GM19351 (cell line): ENCODE data around the gene CA9.
A peak's percentile ranks its signal among the peaks of the same experiment; 100 is the strongest.
"Not testable (repeated sequence)": the region's sequence is repeated elsewhere in the genome, so short reads cannot be mapped to it uniquely, and the experiment has no call there.

Source experiments
- ATAC-seq: cut with Tn5 transposase; IDR thresholded peaks from one replicate; pipeline ENCODE4 v1.9.1; 2021; ENCODE audit warnings: mild to moderate bottlenecking, moderate library complexity; ENCODE audit not compliant: unreplicated experiment

CA9 gene

DNA sequence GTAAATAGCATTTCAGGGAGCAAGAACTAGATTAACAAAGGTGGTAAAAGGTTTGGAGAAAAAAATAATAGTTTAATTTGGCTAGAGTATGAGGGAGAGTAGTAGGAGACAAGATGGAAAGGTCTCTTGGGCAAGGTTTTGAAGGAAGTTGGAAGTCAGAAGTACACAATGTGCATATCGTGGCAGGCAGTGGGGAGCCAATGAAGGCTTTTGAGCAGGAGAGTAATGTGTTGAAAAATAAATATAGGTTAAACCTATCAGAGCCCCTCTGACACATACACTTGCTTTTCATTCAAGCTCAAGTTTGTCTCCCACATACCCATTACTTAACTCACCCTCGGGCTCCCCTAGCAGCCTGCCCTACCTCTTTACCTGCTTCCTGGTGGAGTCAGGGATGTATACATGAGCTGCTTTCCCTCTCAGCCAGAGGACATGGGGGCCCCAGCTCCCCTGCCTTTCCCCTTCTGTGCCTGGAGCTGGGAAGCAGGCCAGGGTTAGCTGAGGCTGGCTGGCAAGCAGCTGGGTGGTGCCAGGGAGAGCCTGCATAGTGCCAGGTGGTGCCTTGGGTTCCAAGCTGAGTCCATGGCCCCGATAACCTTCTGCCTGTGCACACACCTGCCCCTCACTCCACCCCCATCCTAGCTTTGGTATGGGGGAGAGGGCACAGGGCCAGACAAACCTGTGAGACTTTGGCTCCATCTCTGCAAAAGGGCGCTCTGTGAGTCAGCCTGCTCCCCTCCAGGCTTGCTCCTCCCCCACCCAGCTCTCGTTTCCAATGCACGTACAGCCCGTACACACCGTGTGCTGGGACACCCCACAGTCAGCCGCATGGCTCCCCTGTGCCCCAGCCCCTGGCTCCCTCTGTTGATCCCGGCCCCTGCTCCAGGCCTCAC is at the start of gene CA9:
TSS of gene CA9 (plus strand) at position 797 of the 893 bp plus-strand sequence. CDS start at position 829, 32 bp downstream.
- ATAC-seq: no peak

DNA sequence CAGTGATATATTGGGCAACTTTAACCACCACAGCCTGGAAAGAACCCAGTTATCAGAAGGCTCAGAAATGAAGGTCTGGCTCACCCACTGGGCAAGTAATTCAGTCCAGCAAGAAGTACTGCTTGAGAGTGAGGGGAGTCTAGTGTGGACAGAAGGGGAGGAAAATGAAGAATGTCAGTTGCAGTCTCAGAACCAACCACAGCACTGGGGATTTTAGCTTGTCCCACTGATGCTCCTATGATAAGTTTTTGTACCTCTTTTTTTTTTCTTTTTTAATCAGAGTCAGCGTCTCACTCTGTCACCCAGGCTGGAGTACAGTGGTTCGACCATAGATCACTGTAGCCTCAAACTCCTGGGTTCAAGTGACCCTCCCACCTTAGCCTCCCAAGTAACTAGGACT is 46.2 kb upstream of the CA9 start:
- no peak for ATAC-seq

DNA sequence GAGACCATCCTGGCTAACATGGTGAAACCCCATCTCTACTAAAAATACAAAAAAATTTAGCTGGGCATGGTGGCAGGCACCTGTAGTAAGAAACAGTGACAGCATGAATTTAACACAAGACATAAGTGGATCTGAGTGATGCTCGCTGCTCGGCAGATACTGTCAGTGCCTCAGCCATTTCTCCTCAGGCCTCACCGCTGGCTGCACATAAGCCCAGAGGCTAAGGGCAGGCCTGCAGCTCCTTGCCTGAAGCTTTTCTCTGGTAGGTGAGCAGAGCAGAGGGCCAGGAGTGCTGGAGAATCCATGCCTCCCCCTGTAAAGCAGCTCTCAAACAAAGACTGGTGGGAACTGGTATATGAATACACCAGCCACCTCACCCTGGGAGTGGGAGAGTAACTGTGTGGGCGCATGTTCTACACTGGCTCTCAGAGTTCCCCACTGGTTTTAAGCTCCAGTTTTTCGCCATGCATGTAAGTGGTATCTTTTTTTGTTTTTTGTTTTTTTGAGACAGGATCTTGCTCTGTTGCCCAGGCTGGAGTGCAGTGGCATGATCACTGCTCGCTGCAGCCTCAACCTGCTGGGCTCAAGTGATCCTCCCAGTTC is 45.2 kb upstream of the CA9 start:
- ATAC-seq: no peak

DNA sequence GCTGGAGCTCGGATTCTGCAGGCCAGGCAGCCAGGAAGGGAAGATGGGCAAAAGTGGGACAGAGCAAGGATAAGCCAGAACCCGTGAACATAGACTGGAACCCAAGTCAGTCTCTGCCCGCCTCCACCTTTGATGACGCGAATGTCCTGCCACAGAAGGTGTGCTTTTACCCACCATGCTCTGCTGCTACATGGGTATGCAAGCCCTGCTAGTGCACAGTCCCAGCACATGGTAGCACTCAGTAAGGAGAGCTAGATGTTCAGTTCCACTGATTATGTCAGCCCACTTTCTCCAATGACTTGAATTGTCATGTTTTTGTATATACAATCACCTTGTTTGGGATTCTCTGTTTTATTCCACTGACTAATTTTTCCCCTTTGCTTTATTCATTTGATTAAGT is 44.1 kb upstream of the CA9 start:
- no peak for ATAC-seq

DNA sequence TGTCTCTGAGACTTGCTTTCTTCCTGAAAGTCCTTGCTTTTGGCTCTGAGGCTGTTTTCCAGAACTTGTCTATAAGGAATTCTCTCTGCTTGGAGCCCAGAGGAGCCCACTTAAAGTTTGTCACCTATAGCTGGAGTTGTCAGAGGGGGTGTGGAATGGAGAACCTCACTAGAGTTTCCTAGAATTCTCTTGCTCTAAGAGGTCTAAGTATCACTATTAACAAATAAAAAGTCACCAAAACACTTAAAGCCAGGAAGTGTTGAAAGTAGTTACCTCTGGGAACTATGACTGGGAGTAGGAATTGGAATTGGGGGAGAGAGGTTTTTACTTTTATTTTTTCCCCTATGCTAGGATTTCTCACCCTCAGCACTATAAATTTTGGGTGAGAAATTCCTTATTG is 38.0 kb upstream of the CA9 start:
- no peak for ATAC-seq

DNA sequence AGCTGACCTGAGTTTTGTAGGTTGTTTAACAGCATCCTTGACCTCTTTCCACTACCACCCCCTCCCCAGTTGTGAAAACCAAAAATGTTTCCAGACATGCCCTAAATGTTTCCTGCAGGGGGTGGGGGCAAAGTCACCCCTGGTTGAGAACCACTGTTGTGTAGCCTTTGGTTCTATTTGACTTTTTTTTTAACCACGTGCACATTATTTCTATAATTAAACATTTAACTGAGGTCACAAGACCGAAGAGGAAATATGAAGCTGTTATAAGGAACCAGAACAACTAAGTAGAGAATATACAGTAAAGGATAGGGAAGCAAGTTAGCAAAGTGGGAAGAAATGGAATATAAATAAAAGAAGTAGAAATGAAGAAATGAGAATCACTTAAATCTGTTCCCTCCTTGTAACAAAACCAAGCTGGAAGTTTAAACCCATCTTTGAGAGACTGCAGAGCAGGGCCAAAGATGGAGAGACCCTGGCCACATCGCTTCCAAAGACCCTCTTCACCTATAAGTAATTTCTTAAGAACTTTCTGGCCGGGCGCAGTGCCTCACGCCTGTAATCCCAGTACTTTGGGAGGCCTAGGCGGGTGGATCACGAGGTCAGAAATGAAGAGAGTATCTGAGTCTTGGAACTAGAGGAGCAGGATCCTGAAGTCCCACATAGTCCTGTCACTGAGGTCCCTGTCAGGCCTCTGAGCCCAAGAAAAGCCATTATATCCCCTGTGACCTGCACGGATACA is 37.4 kb upstream of the CA9 start:
- ATAC-seq: no peak

DNA sequence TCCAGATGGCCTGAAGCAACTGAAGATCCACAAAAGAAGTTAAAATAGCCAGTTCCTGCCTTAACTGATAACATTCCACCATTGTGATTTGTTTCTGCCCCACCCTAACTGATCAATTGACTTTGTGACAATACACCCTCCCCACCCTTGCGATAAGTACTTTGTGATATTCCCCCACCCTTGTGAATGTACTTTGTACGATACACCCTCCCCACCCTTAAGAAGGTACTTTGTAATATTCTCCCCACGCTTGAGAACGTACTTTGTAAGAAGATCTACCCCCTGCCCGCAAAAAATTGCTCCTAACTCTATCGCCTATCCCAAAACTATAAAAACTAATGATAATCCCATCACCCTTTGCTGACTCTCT is 36.9 kb upstream of the CA9 start:
- ATAC-seq: not testable (repeated sequence)

DNA sequence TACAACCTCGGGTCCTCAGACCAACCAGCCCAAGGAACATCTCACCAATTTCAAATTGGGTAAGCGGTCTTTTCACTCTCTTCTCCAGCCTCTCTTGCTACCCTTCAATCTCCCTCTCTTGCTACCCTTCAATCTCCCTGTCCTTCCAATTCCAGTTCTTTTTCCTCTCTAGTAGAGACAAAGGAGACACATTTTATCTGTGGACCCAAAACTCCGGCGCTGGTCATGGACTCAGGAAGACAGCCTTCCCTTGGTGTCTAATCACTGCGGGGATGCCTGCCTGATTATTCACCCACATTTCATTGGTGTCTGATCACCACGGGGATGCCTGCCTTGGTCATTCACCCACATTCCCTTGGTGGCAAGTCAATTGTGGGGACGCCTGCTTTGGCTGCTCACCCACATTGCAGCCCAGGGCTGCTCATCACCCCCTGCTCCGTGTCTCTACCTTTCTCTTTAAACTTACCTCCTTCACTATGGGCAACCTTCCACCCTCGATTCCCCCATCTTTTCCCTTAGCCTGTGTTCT is 36.2 kb upstream of the CA9 start:
- not testable (repeated sequence) for ATAC-seq

DNA sequence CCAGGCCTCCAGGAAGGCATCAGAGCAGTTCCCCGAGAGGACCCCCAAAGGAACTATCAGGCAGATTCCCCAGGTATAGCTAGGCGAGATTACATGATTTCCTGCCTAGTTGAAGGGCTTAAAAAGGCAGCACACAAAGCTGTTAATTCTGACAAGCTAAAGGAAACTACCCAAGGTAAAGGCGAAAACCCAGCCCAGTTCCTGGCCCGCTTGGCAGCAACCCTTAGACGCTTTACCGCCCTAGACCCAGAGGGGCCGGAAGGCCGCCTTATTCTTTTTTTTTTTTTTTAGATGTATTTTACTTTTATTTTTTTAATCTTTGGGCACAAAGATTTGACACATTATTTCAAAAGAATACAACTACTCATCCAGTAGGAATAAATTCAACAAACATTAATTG is 35.0 kb upstream of the CA9 start:
- ATAC-seq: not testable (repeated sequence)

DNA sequence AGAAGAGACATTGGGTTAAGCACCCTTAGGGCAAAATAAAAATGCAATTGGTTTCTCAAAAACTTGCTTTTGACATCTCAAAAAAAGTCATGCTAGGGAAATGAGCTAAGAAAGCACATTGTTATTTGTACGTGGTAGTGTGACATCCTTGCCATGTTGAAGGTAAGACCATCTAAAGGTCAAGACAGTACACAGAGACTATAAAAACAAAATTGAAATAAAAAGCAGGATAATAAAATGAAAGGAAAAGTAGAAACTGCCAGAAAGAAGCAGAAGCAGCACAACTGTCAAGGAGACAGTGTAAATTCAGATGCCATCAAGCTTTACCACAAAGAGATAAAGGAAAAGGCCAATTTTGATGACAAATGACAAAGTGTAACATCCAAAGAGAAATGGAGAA is 34.5 kb upstream of the CA9 start:
- ATAC-seq: not testable (repeated sequence)

DNA sequence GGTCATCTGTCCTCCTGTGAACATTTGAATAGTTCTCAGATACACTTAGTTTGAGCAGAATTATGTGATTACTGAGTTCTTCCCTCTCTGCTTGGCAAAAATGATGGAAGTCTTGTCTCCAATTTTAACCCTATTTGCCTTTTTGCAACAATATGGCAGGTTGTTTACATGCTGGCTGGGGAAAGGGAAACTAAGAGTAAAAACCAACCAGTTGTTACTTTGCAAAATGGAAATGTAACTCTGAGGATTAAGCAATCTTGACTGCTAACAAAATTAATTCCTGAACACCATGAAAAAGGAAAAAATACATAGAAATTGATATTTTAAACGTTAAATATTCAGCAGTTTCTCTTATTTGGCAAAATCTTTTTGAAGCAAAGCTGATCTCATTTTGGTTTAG is 34.1 kb upstream of the CA9 start:
- no peak for ATAC-seq

DNA sequence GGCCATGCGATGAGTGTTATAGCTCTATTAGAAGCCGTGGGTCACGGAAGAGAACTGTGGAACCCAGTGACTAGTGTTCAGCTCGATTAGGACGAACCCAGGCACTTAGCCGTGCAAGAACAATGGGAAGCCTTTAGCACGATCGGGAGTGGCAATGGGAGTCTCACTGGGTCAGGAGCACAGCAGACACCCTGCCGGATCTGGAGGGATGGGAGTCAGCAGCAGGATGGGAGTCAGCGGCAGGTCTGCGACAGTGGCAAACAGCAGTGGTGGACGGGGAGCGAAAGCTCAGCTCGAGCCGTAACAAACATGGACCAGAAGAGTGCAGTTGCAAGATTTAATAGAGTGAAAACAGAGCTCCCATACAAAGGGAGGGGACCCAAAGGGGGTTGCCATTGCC is 33.3 kb upstream of the CA9 start:
- not testable (repeated sequence) for ATAC-seq

DNA sequence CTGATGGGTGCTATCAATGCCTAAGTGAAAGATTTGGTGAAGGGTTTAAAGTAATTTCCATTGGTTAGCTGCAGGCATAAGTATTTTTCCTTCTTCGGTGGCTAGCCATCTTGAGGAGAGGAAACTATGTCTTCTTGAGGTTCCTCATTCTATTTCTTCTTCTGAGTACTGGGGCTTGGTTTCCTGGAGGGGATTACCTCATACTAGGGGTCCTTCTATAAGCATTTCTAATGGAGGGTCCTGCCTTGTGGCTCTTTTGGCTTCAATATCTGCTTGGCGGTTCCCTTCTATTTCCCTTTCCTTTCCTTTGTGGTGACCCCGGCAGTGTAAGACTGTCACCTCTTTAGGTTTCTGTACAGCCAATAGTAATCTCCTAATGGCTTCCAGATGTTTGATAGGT is 32.2 kb upstream of the CA9 start:
- not testable (repeated sequence) for ATAC-seq

DNA sequence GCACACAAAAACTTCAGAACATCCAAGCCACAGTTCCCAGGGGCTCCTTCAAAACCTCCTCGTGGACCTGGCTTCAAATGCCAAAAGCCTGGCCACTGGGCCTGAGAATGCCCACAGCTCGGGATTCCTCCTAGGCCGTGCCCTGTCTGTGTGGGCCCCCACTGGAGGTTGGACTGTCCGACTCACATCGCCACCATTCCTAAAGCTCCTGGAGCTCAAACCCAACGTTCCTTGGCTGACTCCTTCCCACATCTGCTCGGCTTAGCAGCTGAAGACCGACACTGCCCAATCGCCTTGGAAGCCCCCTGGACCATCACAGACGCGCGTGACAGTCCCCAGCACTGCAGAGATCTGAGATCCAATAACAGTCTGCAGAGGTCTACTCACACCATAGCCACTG is 30.7 kb upstream of the CA9 start:
- ATAC-seq: no peak

DNA sequence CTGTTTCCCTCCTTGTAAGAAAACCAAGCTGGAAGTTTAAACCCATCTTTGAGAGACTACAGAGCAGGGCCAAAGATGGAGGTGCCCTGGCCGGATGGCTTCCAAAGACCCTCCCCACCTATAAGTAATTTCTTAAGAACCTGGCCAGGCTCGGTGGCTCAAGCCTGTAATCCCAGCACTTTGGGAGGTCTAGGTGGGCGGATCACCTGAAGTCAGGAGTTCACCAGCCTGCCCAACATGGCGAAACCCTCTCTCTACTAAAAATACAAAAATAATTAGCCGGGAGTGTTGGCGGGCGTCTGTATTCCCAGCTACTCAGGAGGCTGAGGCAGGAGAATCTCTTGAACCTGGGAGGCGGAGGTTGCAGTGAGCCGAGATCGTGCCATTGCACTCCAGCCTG is 28.0 kb upstream of the CA9 start:
- not testable (repeated sequence) for ATAC-seq

DNA sequence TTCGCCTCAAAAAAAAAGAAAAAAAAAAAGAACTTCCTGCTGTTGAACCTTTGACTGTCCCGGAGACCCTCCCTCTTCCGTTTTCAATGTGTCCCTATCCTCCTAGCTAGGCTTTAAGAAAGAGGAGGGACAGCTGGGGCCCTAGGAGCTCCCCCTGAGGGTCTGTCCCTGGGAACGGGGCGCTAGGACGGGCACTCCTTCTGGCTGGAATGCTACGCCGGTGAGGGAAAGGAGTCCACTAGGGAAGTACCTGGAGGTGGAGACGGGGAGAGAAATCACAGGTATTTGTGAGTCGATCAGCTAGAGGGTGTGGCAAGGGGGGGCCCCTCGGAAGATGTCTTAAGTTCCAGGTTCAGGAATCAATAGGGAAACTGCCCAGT is 27.6 kb upstream of the CA9 start:
- ATAC-seq: no peak

DNA sequence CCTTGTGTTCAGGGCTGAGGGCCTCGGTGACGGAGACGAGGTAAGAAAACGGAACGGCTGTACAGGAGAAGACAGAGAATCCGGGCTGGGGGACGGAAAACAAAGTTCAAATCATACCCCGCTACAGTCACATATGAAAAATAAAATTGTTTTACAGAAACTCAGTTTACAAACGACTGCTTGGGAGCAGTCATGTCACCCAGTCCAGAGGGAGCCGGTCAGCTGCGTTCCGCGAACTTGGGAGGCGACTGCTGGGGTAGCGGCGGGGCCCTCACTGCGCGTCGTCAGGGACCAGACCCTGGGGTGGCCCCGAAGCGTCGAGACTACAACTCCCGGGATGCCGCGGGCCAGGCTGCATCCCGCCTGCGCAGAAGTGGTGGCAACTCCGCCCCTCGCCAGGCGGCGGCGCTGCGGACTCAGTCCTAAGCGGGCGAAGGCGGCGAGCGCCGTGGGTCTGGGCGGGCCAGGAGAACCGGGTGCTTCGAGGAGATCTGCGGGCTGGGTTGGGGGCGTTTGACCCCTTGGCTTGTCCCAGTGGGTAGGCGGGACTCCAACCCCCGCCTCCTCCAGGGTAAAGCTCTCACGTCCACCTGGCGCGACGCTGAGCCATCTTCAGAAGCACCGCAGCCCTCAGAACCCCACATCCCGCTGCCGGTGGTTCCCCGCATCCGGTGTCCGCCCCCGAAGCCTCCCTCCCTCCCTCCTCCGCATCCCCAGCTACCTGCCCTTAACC is 27.0 kb upstream of the CA9 start:
- ATAC-seq: peak; percentile 80

DNA sequence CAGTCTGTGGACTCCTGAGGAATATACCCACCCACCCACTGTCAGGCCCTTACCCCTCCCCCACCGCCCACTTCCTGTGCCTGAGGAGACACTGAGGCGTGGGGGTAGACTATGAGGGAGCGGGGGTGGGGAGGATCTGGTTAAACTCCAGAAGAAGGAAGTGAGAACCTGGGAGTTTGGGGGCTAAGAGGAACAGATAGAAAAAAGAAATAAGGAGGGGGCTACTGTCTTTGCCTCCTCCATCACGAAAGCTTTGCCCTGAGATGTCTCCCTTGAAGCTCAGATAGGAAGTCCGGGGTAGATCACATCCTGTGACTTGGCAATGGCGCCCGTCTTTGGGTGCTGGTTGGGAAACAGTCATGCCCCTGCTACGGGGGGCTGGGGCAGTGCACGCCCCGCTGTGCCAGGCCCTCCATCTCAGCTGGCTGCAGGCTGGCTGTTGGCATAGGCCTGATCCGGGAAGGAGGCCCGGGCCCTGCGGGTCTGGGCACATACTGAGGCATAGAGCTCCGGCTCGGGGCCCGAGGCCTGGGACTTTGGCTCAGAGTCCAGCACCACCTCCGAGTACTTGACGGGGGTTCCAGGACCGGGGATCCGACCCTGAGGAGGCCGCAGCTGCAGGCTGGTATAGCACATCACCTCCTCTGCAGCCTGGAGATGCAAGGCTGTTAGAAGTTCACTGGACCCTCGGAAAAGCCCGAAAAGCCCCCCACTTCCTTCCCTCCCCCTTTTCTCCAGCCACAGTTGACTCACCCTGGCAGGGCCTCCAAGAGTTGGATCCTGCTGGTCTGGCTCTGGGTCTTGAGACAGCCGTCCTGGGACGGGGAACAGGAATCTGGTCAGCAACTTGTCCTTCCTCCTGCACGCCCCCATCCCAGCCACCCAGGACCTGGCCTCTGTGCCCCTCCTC is 24.0 kb upstream of the CA9 start:
- ATAC-seq: no peak

DNA sequence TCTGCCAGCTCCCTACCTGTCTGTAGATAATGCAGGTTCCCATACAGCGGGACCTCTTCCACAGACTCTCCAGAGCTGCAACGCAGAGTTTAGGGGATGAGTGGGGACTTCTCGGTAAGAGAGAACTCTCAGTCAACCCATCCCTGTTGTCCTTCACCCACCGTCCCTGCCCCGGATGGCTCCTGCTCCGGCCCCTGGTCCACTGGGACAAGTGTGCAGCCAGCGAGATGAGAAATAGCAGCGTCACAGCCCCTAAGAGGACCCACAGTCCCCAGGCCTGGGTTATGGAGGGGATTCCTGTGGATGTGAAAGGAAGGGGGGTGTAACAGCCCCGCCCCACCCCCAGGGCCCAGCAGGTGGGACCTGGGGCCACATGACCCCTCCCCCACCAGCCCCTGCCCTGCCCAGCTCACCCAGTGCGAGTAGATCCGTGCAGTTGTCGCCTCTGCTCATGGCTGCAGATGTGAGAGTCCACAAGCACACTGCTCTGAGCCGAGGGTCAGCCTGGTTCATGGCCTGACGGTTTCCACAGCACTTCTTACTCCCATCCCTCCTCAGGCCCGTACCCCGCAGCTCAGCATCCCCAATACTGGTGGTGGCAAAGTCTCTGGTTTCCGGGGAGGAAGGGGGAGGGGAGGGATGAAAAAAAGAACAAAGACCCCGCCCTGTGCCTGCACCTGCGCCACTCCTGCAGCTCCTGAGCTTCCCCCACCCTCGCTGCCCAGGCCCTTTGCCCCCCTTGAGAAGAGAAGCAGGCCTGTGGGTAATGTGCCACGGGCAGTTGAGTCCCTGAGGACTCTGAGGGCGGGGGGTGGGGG is 23.2 kb upstream of the CA9 start, which contains the start of gene SIT1:
TSS of gene SIT1 (minus strand) at position 591 of the 818 bp plus-strand sequence. CDS start at position 513, 78 bp downstream.
- ATAC-seq: no peak
